HEK293 (cell line): ENCODE data around the gene IL20RA.

ENCODE experiments used
- CTCF ChIA-PET: fragments of 350-600 bp; formaldehyde crosslinking; extraction: SDS; loops from one replicate; lab custom pipeline; 2021; ENCODE audit warnings: antibody characterized with exemption; lab: Yijun Ruan, JAX
- POLR2A ChIA-PET: fragments of 300-600 bp; formaldehyde crosslinking; extraction: SDS; loops from one replicate; lab custom pipeline; 2020; ENCODE audit warnings: antibody characterized with exemption, inconsistent platforms; lab: Yijun Ruan, JAX
- H3K27ac ChIP-seq: fragments of 200-500 bp; sonication (Bioruptor generic); 2 replicates; pipeline ENCODE4 v1.5.1; 2014; ENCODE audit warnings: low read depth, low read length, control low read depth, inconsistent platforms; ENCODE audit errors: extremely low read depth
- H3K36me3 ChIP-seq, 2 experiments: fragments of 200-500 bp in 1 of 2; sonication (Bioruptor generic) in 1 of 2; 1 replicate in 1 of 2; 2 replicates in 1 of 2; pipeline ENCODE4 v1.5.1; 2014 to 2017; ENCODE audit warnings: inconsistent platforms in 2 of 2, low read length in 2 of 2; ENCODE audit not compliant: control insufficient read depth in 2 of 2, insufficient read depth in 1 of 2
- H3K4me1 ChIP-seq: fragments of 200-500 bp; sonication (Bioruptor generic); 2 replicates; pipeline ENCODE4 v1.5.1; 2014; ENCODE audit warnings: mild to moderate bottlenecking, low read length, inconsistent platforms; ENCODE audit not compliant: control insufficient read depth, insufficient read depth
- H3K4me3 ChIP-seq: 2 replicates; pipeline ENCODE4 v1.5.1; 2011; ENCODE audit warnings: low read depth, mild to moderate bottlenecking, control low read depth, low read length, moderate library complexity
- H3K9me3 ChIP-seq: fragments of 200-500 bp; sonication (Bioruptor generic); 2 replicates; pipeline ENCODE4 v1.5.1; 2014; ENCODE audit warnings: low read depth, low read length, inconsistent platforms; ENCODE audit not compliant: control insufficient read depth, insufficient read depth
- GLIS1 ChIP-seq: fragments of 450-650 bp; formaldehyde crosslinking; IDR thresholded peaks from 2 replicates; pipeline ENCODE4 v1.5.1; 2016; ENCODE audit warnings: missing biosample characterization, missing genetic modification characterization
- KLF1 ChIP-seq: fragments of 450-650 bp; formaldehyde crosslinking; IDR thresholded peaks from 2 replicates; pipeline ENCODE4 v1.5.1; 2016; ENCODE audit warnings: missing biosample characterization, missing genetic modification characterization
- KLF9 ChIP-seq: fragments of 450-650 bp; formaldehyde crosslinking; IDR thresholded peaks from 2 replicates; pipeline ENCODE4 v1.5.1; 2016; ENCODE audit warnings: missing biosample characterization, missing genetic modification characterization, low read depth
- SCRT2 ChIP-seq: fragments of 450-650 bp; formaldehyde crosslinking; IDR thresholded peaks from 2 replicates; pipeline ENCODE4 v1.5.1; 2016; ENCODE audit warnings: missing biosample characterization, missing genetic modification characterization
- ZBTB10 ChIP-seq: fragments of 450-650 bp; formaldehyde crosslinking; IDR thresholded peaks from 2 replicates; pipeline ENCODE4 v1.5.1; 2016; ENCODE audit warnings: missing biosample characterization, missing genetic modification characterization
- ZBTB7A ChIP-seq: fragments of 450-650 bp; formaldehyde crosslinking; IDR thresholded peaks from 2 replicates; pipeline ENCODE4 v1.5.1; 2016; ENCODE audit warnings: low read depth, missing biosample characterization, missing genetic modification characterization
- ZNF140 ChIP-seq: fragments of 450-650 bp; formaldehyde crosslinking; IDR thresholded peaks from 2 replicates; pipeline ENCODE4 v1.5.1; 2016; ENCODE audit warnings: missing biosample characterization, missing genetic modification characterization
- ZNF175 ChIP-seq: fragments of 450-650 bp; formaldehyde crosslinking; IDR thresholded peaks from 2 replicates; pipeline ENCODE4 v1.5.1; 2016; ENCODE audit warnings: missing biosample characterization, missing genetic modification characterization
- ZNF404 ChIP-seq: fragments of 450-650 bp; formaldehyde crosslinking; IDR thresholded peaks from 2 replicates; pipeline ENCODE4 v1.5.1; 2017; ENCODE audit warnings: missing biosample characterization, missing genetic modification characterization
- ZNF433 ChIP-seq: fragments of 450-650 bp; formaldehyde crosslinking; IDR thresholded peaks from 2 replicates; pipeline ENCODE4 v1.5.1; 2016; ENCODE audit warnings: missing biosample characterization, missing genetic modification characterization, low read depth
- ZNF501 ChIP-seq: fragments of 450-650 bp; formaldehyde crosslinking; IDR thresholded peaks from 2 replicates; pipeline ENCODE4 v1.5.1; 2016; ENCODE audit warnings: missing biosample characterization, missing genetic modification characterization
- ZNF513 ChIP-seq: fragments of 450-650 bp; IDR thresholded peaks from 2 replicates; pipeline ENCODE4 v1.5.1; 2018; ENCODE audit warnings: missing biosample characterization, missing genetic modification characterization
- ZNF518A ChIP-seq: fragments of 450-650 bp; formaldehyde crosslinking; conservative IDR thresholded peaks from 2 replicates; pipeline ENCODE4 v1.5.1; 2016; ENCODE audit warnings: low read depth, missing biosample characterization, missing genetic modification characterization
- ZNF529 ChIP-seq: fragments of 450-650 bp; formaldehyde crosslinking; IDR thresholded peaks from 2 replicates; pipeline ENCODE4 v1.5.1; 2017; ENCODE audit warnings: missing genetic modification characterization, missing biosample characterization; ENCODE audit not compliant: insufficient replicate concordance
- ZNF670 ChIP-seq: fragments of 450-650 bp; formaldehyde crosslinking; IDR thresholded peaks from 2 replicates; pipeline ENCODE4 v1.5.1; 2016; ENCODE audit warnings: missing biosample characterization, missing genetic modification characterization, low read depth
- ZNF776 ChIP-seq: fragments of 450-650 bp; formaldehyde crosslinking; IDR thresholded peaks from 2 replicates; pipeline ENCODE4 v1.5.0; 2017; ENCODE audit warnings: missing biosample characterization, missing genetic modification characterization, borderline replicate concordance

IL20RA gene

DNA sequence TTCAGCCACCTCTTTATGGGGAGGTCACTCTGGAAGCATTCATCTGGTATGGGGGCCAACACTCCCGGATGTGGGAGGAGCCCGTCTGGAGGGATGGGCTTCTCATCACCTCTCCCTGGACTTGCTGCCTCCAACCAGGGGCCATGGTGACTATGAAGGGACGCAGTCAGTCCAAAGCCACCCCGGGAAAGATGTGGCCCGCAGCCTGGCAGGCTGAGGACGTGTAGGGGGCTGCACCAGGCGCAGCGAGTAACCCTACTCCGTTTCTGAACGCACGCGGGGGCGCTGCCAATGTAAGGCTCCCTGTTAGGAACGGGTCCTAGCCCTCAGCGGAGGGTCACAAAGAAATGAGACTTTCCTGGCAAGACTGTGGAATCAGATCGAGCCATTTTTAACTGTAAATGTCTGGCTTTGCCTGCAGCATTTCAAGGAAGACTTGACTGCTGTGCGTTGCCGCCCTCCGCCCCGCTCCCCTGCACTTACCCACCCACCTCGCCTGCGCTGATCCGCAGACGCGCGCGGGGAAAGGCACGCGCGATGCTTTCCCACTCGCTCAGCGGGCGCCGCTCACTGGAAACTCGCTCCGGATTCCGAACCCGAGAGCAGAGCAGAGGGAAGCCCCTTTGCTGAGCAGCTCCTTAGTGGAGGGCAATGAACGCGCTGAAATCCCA, 55.1 kb downstream of the IL20RA start (continued):
- TF ChIP-seq KLF9: 0 out of 2 replicates have a peak, but pooled peaks have one; percentile 21

- TF ChIP-seq ZNF529: no peak
- TF ChIP-seq GLIS1 (tag by site-specific recombination): no peak
- no peak for TF ChIP-seq ZNF670
- no peak for TF ChIP-seq ZNF175 (tag by site-specific recombination)
- no peak for TF ChIP-seq ZNF140
- no peak for TF ChIP-seq ZNF776 (tag by site-specific recombination)
- no peak for TF ChIP-seq ZNF404
- TF ChIP-seq ZBTB10 (tag by site-specific recombination): no peak
- no peak for TF ChIP-seq ZNF518A (tag by site-specific recombination)
- no peak for TF ChIP-seq KLF1 (tag by site-specific recombination)
- no peak for TF ChIP-seq ZNF433
- TF ChIP-seq ZBTB7A (tag by site-specific recombination): no peak
- TF ChIP-seq ZNF513 (tag by site-specific recombination): no peak
- TF ChIP-seq ZNF501 (tag by site-specific recombination): no peak
- TF ChIP-seq SCRT2 (tag by site-specific recombination): no peak
- ChIA-PET CTCF (interaction anchor here (1.2 kb wide), 1 partner anchor 343 kb away, joined by 4 read pairs; no protein-coding TSS in a partner anchor), POLR2A (no interaction called here)
Observed at GRCh38 chr6:136987526-136987925, 57.2 kb downstream of the IL20RA start.

More at GRCh38 chr6:136987526-136987925, 57.2 kb downstream of the IL20RA start:
- Histone ChIP-seq H3K9me3 (no peaks in the 10 kb centered on the region), H3K36me3 (no peaks in the 10 kb centered on the region), H3K4me1 (0 out of 2 replicates have a peak, but pooled peaks cover 2% of the 10 kb centered on the region), H3K4me3 (no peak overlapping the region), H3K27ac (no peak overlapping the region)
